ENCODE data around the gene ATP5PF. TPM values are rescaled to one million over a fixed set of nuclear protein-coding genes. Genes with fewer than 3 reads are reported as not detected.

The ATP5PF gene
- total RNA-seq, 1 donor from 2014 or later, result 139 TPM

- TF ChIP-seq CTCF (conservative IDR thresholded peaks at IDR 0.05), result no peak
- Mint-ChIP-seq H3K36me3 (peaks cover 36% of the 10 kb centered on the region), H3K4me3 (no peak overlapping the region), H3K4me1 (ENCODE audit: unreplicated experiment) (no peaks in the 10 kb centered on the region), H3K9me3 (no peaks in the 10 kb centered on the region), H3K27me3 (no peaks in the 10 kb centered on the region), H3K27ac (no peak overlapping the region)
- DNase-seq (ENCODE audit: extremely low spot score, unreplicated experiment), result no peak
Measured at GRCh38 chr21:25760677-25761076, 26.0 kb upstream of the ATP5PF start.

GRCh38 chr21:25760061-25760460, 25.4 kb upstream of the ATP5PF start:
- H3K36me3 Mint-ChIP-seq, result peaks cover 36% of the 10 kb centered on the region
- H3K4me3 Mint-ChIP-seq, result no peak overlapping the region
- H3K4me1 Mint-ChIP-seq (ENCODE audit: unreplicated experiment), result no peaks in the 10 kb centered on the region
- DNase-seq (ENCODE audit: extremely low spot score, unreplicated experiment), result no peak
- no peaks in the 10 kb centered on the region for H3K27me3 Mint-ChIP-seq
- TF ChIP-seq CTCF (conservative IDR thresholded peaks at IDR 0.05), result no peak
- H3K9me3 Mint-ChIP-seq, result no peaks in the 10 kb centered on the region
- no peak overlapping the region for H3K27ac Mint-ChIP-seq

GRCh38 chr21:25759573-25759972, 24.9 kb upstream of the ATP5PF start:
- no peak overlapping the region for H3K27ac Mint-ChIP-seq
- DNase-seq (ENCODE audit: extremely low spot score, unreplicated experiment), result no peak
- no peaks in the 10 kb centered on the region for H3K27me3 Mint-ChIP-seq
- TF ChIP-seq CTCF (conservative IDR thresholded peaks at IDR 0.05), result no peak
- H3K9me3 Mint-ChIP-seq, result no peaks in the 10 kb centered on the region
- peaks cover 35% of the 10 kb centered on the region for H3K36me3 Mint-ChIP-seq
- no peaks in the 10 kb centered on the region for H3K4me1 Mint-ChIP-seq (ENCODE audit: unreplicated experiment)
- H3K4me3 Mint-ChIP-seq, result no peak overlapping the region

- Mint-ChIP-seq H3K27ac (no peak overlapping the region), H3K4me3 (no peak overlapping the region), H3K27me3 (no peaks in the 10 kb centered on the region), H3K4me1 (ENCODE audit: unreplicated experiment) (no peaks in the 10 kb centered on the region), H3K36me3 (peaks cover 38% of the 10 kb centered on the region), H3K9me3 (peaks cover 2% of the 10 kb centered on the region)
- no peak for TF ChIP-seq CTCF (conservative IDR thresholded peaks at IDR 0.05)
- DNase-seq (ENCODE audit: extremely low spot score, unreplicated experiment), result no peak
Measured at GRCh38 chr21:25757531-25757930, 22.8 kb upstream of the ATP5PF start.

- Mint-ChIP-seq H3K27me3 (no peaks in the 10 kb centered on the region), H3K9me3 (peaks cover 5% of the 10 kb centered on the region), H3K27ac (no peak overlapping the region), H3K36me3 (peaks cover 45% of the 10 kb centered on the region), H3K4me3 (no peak overlapping the region), H3K4me1 (ENCODE audit: unreplicated experiment) (no peaks in the 10 kb centered on the region)
- no peak for TF ChIP-seq CTCF (conservative IDR thresholded peaks at IDR 0.05)
- DNase-seq (ENCODE audit: extremely low spot score, unreplicated experiment), result no peak
Measured at GRCh38 chr21:25756190-25756932, 21.7 kb upstream of the ATP5PF start.

Data from type B pancreatic cell (in vitro differentiated cells).